SU-DHL-6 (cell line): Measurements from ENCODE around the gene AGRN.

Source experiments
- H2AFZ ChIP-seq: fragments of 200-600 bp; sonication (generic); 2 replicates; pipeline ENCODE4 v1.6.1; 2014; ENCODE audit warnings: low read depth, mild to moderate bottlenecking, moderate library complexity, mixed read lengths, antibody characterized with exemption, low read length; ENCODE audit not compliant: severe bottlenecking
- H3F3A ChIP-seq: fragments of 200-600 bp; shearing (Covaris generic); 2 replicates; pipeline ENCODE4 v1.6.0; 2016; ENCODE audit warnings: antibody characterized with exemption, mild to moderate bottlenecking; ENCODE audit not compliant: insufficient read depth
- H3K27ac ChIP-seq: fragments of 200-600 bp; sonication (generic); 2 replicates; pipeline ENCODE4 v1.5.1; 2016; ENCODE audit warnings: low read depth, mild to moderate bottlenecking, low read length, moderate library complexity, mixed read lengths
- H3K27me3 ChIP-seq: fragments of 200-600 bp; sonication (generic), shearing (Covaris generic); 2 replicates; pipeline ENCODE4 v1.6.0; 2014; ENCODE audit warnings: mild to moderate bottlenecking, low read length
- H3K36me3 ChIP-seq: fragments of 200-600 bp; sonication (generic); 2 replicates; pipeline ENCODE4 v1.6.1; 2014; ENCODE audit warnings: mild to moderate bottlenecking, low read length, mixed read lengths
- H3K4me2 ChIP-seq: fragments of 300-600, 200-600 bp; shearing (Covaris generic), sonication (generic); 2 replicates; pipeline ENCODE4 v1.6.0; 2014; ENCODE audit warnings: low read length, low read depth, mild to moderate bottlenecking; ENCODE audit not compliant: poor library complexity, severe bottlenecking
- H3K4me3 ChIP-seq: fragments of 200-600 bp; sonication (generic); 2 replicates; pipeline ENCODE4 v1.5.1; 2014; ENCODE audit warnings: antibody characterized with exemption, low read length, mild to moderate bottlenecking, mixed read lengths; ENCODE audit not compliant: insufficient read depth, poor library complexity, severe bottlenecking
- H3K79me2 ChIP-seq: fragments of 200-600 bp; sonication (generic); 2 replicates; pipeline ENCODE4 v1.6.1; 2014; ENCODE audit warnings: mild to moderate bottlenecking, low read length, moderate library complexity; ENCODE audit not compliant: insufficient read depth
- H3K9ac ChIP-seq: fragments of 200-600 bp; sonication (generic); 2 replicates; pipeline ENCODE4 v1.7.0; 2014; ENCODE audit warnings: mild to moderate bottlenecking, low read length
- H3K9me2 ChIP-seq: fragments of 200-600 bp; sonication (generic); replicated peaks from 2 replicates; pipeline ENCODE4 v1.6.1; 2014; ENCODE audit warnings: low read length; ENCODE audit not compliant: insufficient read depth
- H3K9me3 ChIP-seq: fragments of 200-600 bp; sonication (generic); 2 replicates; pipeline ENCODE4 v1.6.1; 2014; ENCODE audit warnings: low read length, mixed read lengths; ENCODE audit not compliant: insufficient read depth
- H4K20me1 ChIP-seq: fragments of 200-600 bp; sonication (generic); 2 replicates; pipeline ENCODE4 v1.6.1; 2014; ENCODE audit warnings: low read depth, mild to moderate bottlenecking, antibody characterized with exemption, low read length, moderate library complexity, mixed read lengths
- EZH2phosphoT487 ChIP-seq: fragments of 200-600 bp; sonication (generic), shearing (Covaris generic); conservative IDR thresholded peaks from 2 replicates; pipeline ENCODE4 v1.6.1; 2018; ENCODE audit warnings: mild to moderate bottlenecking, antibody characterized with exemption, low read length, moderate library complexity, mixed read lengths
- TF ChIP-seq, protein P1 (sequence below): fragments of 200-600 bp; sonication (generic); IDR thresholded peaks from one replicate; pipeline ENCODE4 v1.5.1; 2017; ENCODE audit warnings: antibody characterized with exemption, mild to moderate bottlenecking, low read length, moderate library complexity; ENCODE audit not compliant: insufficient read depth, poor library complexity, severe bottlenecking

The AGRN gene

DNA sequence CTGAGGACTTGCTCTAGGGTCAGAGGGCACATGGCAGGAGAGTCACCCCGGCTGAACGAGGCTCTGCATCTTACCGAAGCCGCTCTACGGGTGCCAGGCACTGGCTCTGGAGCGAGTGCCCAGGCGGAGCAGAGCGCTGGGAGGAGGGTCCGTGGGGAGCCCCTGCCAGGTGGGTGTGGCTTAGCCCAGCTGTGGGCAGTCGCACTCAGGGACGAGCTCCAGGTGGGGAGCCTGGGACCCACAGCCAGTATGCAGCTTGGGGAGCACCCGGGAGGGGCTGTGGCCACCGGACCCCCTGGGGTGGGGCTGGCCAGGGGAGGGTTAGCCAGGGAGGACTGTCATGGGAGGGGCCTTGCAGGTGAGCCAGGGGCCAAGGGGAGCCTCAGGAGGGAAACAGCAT, 3.8 kb downstream of the AGRN start:
- no peaks in the 10 kb centered on the region for H3K9me3 ChIP-seq
- TF ChIP-seq EZH2phosphoT487, result no peak
- TF ChIP-seq, protein P1, sequence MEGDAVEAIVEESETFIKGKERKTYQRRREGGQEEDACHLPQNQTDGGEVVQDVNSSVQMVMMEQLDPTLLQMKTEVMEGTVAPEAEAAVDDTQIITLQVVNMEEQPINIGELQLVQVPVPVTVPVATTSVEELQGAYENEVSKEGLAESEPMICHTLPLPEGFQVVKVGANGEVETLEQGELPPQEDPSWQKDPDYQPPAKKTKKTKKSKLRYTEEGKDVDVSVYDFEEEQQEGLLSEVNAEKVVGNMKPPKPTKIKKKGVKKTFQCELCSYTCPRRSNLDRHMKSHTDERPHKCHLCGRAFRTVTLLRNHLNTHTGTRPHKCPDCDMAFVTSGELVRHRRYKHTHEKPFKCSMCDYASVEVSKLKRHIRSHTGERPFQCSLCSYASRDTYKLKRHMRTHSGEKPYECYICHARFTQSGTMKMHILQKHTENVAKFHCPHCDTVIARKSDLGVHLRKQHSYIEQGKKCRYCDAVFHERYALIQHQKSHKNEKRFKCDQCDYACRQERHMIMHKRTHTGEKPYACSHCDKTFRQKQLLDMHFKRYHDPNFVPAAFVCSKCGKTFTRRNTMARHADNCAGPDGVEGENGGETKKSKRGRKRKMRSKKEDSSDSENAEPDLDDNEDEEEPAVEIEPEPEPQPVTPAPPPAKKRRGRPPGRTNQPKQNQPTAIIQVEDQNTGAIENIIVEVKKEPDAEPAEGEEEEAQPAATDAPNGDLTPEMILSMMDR, result no peak
- no peaks in the 10 kb centered on the region for H3K36me3 ChIP-seq
- no peak overlapping the region for H3K4me3 ChIP-seq
- H3K27ac ChIP-seq, result no peak overlapping the region
- H3K27me3 ChIP-seq, result no peaks in the 10 kb centered on the region
- H2AFZ ChIP-seq, result no peak overlapping the region
- H3K4me2 ChIP-seq, result no peak overlapping the region
- H3K9ac ChIP-seq, result no peak overlapping the region
- H3F3A ChIP-seq, result no peaks in the 10 kb centered on the region
- no peaks in the 10 kb centered on the region for H3K9me2 ChIP-seq
- no peaks in the 10 kb centered on the region for H4K20me1 ChIP-seq
- no peaks in the 10 kb centered on the region for H3K79me2 ChIP-seq

DNA sequence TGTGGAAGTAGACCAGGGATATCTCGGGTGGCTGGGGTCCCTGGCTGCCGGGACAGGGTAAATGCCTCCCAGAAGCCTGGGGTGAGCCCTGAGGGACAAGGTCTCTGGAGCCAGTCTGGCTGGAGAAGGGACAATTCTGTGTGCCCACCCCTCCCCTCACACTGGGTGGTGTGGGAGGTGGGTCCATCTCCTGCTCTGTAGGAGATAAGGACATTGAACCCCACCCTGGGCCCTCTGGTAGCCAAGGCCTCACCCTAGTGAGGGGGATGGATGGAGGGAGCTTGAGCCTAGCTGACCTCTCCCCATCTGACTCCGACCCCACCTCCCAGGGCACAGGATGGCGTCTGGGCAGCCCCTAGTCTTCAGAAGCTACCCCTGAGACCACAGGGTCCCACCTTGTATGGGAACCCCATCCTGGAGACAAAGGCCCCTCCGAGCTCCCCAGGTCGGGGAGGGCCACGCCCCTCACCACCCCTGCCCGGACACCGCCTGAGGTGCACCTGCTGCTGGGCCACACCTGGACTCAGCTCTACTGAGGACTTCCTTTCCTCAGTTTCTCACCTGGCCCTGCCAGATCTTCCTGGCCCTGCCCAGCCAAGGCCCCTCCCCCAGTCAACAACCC, 4.3 kb downstream of the AGRN start:
- no peaks in the 10 kb centered on the region for H3K9me2 ChIP-seq
- H3K27me3 ChIP-seq, result no peaks in the 10 kb centered on the region
- H3K4me2 ChIP-seq, result no peak overlapping the region
- H3K4me3 ChIP-seq, result no peak overlapping the region
- no peaks in the 10 kb centered on the region for H4K20me1 ChIP-seq
- H3K79me2 ChIP-seq, result no peaks in the 10 kb centered on the region
- no peak overlapping the region for H2AFZ ChIP-seq
- H3K9ac ChIP-seq, result no peak overlapping the region
- H3K36me3 ChIP-seq, result no peaks in the 10 kb centered on the region
- no peaks in the 10 kb centered on the region for H3F3A ChIP-seq
- H3K9me3 ChIP-seq, result no peaks in the 10 kb centered on the region
- TF ChIP-seq, protein P1, result no peak
- TF ChIP-seq EZH2phosphoT487, result no peak
- no peak overlapping the region for H3K27ac ChIP-seq

DNA sequence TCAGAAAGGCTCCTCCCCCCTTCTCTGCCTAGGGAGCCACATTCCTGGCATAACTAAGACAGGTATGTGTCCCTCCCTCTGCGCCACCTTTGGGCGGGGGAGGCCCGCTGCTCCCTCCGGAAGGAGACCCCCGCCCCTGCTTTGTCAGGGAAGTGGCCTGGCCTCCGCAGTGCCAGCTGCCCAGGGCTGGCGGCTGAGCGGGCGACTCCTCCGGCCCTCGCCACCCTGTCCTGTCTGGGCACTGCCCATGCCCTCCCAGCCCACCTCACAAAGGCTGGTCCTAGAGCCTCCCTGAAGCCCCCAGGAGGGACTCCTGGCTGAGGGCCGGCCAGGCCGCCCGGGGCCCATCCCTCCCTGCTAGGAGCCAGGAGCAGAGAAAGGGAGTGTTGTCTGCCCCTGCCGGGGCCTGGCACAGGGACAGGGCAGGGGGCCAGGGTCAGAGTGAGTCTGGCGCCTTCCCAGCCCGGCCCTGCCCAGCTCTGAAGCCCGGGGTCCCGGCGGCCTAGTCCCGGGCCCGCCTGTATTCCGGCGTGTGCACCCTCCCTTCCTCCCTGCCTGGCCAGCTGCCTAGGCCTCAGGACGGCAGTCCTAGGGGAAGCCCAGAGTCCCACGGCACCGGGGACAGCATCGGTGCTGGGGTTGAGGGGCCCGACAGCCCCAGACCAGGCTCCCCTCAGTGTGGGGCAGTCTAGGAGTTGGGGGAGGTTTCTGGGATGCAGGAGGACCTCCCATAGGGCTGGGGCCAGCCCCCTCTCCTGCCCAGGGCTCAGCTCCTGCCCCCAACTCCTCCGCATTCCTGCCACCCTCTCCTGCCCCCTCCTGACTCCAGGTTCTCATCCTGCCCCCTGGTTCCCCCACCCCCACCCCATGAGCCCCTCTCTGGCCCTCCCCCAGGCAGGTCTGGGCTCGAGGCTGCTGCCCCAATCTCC, 5.1 kb downstream of the AGRN start:
- TF ChIP-seq EZH2phosphoT487, result no peak
- TF ChIP-seq, protein P1, result no peak
- H3K9me2 ChIP-seq, result no peaks in the 10 kb centered on the region
- no peaks in the 10 kb centered on the region for H3F3A ChIP-seq
- no peaks in the 10 kb centered on the region for H3K27me3 ChIP-seq
- H3K4me2 ChIP-seq, result no peak overlapping the region
- no peak overlapping the region for H3K27ac ChIP-seq
- no peaks in the 10 kb centered on the region for H3K9me3 ChIP-seq
- H3K36me3 ChIP-seq, result no peaks in the 10 kb centered on the region
- no peak overlapping the region for H2AFZ ChIP-seq
- no peaks in the 10 kb centered on the region for H4K20me1 ChIP-seq
- H3K9ac ChIP-seq, result no peak overlapping the region
- no peak overlapping the region for H3K4me3 ChIP-seq
- no peaks in the 10 kb centered on the region for H3K79me2 ChIP-seq
